Tibial nerve (tissue), 4 donors: Measurements from ENCODE around the gene NKX3-2.

Experiments used
- EP300 ChIP-seq, 2 donors: sonication (generic); formaldehyde crosslinking; IDR thresholded peaks; one replicate each; pipeline ENCODE4 v1.6.1; 2017; ENCODE audit warnings: antibody characterized with exemption in 2 of 2, mild to moderate bottlenecking in 1 of 2
- POLR2A ChIP-seq, 2 donors: fragments of 450-650 bp; IDR thresholded peaks; one replicate each; pipeline ENCODE4 v1.6.1; 2017; ENCODE audit warnings: antibody characterized with exemption in 2 of 2, mild to moderate bottlenecking in 2 of 2, moderate library complexity in 2 of 2
- TF ChIP-seq, protein P1 (sequence below), 5 experiments: fragments of 200-600 bp in 3 of 5; fragments of 450-650 bp in 2 of 5; sonication (generic) in 3 of 5; IDR thresholded peaks; one replicate each; pipeline ENCODE4 v1.5.1; 2016 to 2019; ENCODE audit warnings: antibody characterized with exemption in 5 of 5, mild to moderate bottlenecking in 3 of 5, moderate library complexity in 2 of 5

- TF ChIP-seq EP300 (IDR thresholded peaks at IDR 0.05) (no peak), POLR2A (IDR thresholded peaks at IDR 0.05) (no peak)
- TF ChIP-seq, protein P1, sequence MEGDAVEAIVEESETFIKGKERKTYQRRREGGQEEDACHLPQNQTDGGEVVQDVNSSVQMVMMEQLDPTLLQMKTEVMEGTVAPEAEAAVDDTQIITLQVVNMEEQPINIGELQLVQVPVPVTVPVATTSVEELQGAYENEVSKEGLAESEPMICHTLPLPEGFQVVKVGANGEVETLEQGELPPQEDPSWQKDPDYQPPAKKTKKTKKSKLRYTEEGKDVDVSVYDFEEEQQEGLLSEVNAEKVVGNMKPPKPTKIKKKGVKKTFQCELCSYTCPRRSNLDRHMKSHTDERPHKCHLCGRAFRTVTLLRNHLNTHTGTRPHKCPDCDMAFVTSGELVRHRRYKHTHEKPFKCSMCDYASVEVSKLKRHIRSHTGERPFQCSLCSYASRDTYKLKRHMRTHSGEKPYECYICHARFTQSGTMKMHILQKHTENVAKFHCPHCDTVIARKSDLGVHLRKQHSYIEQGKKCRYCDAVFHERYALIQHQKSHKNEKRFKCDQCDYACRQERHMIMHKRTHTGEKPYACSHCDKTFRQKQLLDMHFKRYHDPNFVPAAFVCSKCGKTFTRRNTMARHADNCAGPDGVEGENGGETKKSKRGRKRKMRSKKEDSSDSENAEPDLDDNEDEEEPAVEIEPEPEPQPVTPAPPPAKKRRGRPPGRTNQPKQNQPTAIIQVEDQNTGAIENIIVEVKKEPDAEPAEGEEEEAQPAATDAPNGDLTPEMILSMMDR (IDR thresholded peaks at IDR 0.05): no peak
Observed at GRCh38 chr4:13592220-13592619, 47.9 kb upstream of the NKX3-2 start.
